Osteoblast (primary cell): ENCODE results near the gene SLC24A3. TPM values are rescaled to one million over a fixed set of nuclear protein-coding genes. Genes with fewer than 3 reads are reported as not detected.

Experiments
- DNase-seq: peaks from one replicate; pipeline ENCODE4 v3.0.0; 2011; ENCODE audit warnings: low spot score, mixed read lengths; ENCODE audit not compliant: insufficient read length; ENCODE audit errors: missing footprints
- H2AFZ ChIP-seq: 2 replicates; pipeline ENCODE4 v1.6.0; 2011; ENCODE audit warnings: mild to moderate bottlenecking, low read length
- H3K27ac ChIP-seq: 2 replicates; pipeline ENCODE4 v1.5.1; 2011; ENCODE audit warnings: mild to moderate bottlenecking, low read depth, low read length, moderate library complexity
- H3K27me3 ChIP-seq: 2 replicates; pipeline ENCODE4 v1.6.0; 2012; ENCODE audit warnings: mild to moderate bottlenecking, control low read depth, inconsistent platforms, low read length, moderate library complexity; ENCODE audit not compliant: insufficient read depth
- H3K36me3 ChIP-seq: 2 replicates; pipeline ENCODE4 v1.5.1; 2011; ENCODE audit warnings: mild to moderate bottlenecking, low read length, control low read depth, moderate library complexity; ENCODE audit not compliant: insufficient read depth
- H3K4me1 ChIP-seq: 2 replicates; pipeline ENCODE4 v1.5.1; 2011; ENCODE audit warnings: mild to moderate bottlenecking, low read length, control low read depth, moderate library complexity; ENCODE audit not compliant: insufficient read depth
- H3K4me2 ChIP-seq: 2 replicates; pipeline ENCODE4 v1.6.0; 2011; ENCODE audit warnings: mild to moderate bottlenecking, low read length; ENCODE audit not compliant: insufficient read depth
- H3K4me3 ChIP-seq: fragments of 200-600 bp; sonication (generic); 3 replicates; pipeline ENCODE4 v1.5.1; 2012; ENCODE audit warnings: mild to moderate bottlenecking, low read length, inconsistent platforms; ENCODE audit not compliant: insufficient read depth
- H3K79me2 ChIP-seq: 2 replicates; pipeline ENCODE4 v1.6.0; 2012; ENCODE audit warnings: mild to moderate bottlenecking, low read length, control low read depth, inconsistent platforms; ENCODE audit not compliant: insufficient read depth
- H3K9me3 ChIP-seq: 2 replicates; pipeline ENCODE4 v1.5.1; 2011; ENCODE audit warnings: low read depth, low read length, control low read depth
- H4K20me1 ChIP-seq: 2 replicates; pipeline ENCODE4 v1.6.0; 2012; ENCODE audit warnings: mild to moderate bottlenecking, low read length, control low read depth; ENCODE audit not compliant: insufficient read depth
- total RNA-seq: library from RNA; depleted of rRNA; stranded (reverse); fragments of >200 nt; gene quantifications from 2 replicates; pipeline ENCODE4 v1.2.3, GENCODE V29; 2012
- TF ChIP-seq, protein P1 (sequence below): IDR thresholded peaks from 2 replicates; pipeline ENCODE4 v1.5.1; 2011; ENCODE audit warnings: mild to moderate bottlenecking, low read depth, low read length, moderate library complexity; ENCODE audit errors: extremely low read depth

Gene SLC24A3
- total RNA-seq, 1 donor = 1.1 TPM

DNA sequence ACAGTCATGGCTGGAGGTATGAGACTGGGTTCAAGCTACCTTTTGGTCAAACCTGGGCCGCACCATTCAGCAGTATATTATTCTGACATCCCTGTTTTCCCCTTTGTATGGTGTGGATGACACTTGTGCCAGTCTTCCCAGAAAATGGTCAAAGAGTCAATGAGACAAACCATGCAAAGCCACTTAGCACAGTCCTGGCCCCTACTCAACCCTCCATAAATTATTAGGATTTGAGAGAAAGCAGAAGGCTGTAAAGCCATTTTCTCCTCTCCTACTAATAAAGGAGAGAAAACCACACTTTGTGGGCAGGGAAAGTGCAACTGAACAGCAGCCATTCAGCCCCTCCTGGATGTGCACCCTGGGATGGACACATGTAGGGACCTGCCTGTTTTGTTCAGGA is 236.2 kb downstream of the SLC24A3 start:
- TF ChIP-seq, protein P1, sequence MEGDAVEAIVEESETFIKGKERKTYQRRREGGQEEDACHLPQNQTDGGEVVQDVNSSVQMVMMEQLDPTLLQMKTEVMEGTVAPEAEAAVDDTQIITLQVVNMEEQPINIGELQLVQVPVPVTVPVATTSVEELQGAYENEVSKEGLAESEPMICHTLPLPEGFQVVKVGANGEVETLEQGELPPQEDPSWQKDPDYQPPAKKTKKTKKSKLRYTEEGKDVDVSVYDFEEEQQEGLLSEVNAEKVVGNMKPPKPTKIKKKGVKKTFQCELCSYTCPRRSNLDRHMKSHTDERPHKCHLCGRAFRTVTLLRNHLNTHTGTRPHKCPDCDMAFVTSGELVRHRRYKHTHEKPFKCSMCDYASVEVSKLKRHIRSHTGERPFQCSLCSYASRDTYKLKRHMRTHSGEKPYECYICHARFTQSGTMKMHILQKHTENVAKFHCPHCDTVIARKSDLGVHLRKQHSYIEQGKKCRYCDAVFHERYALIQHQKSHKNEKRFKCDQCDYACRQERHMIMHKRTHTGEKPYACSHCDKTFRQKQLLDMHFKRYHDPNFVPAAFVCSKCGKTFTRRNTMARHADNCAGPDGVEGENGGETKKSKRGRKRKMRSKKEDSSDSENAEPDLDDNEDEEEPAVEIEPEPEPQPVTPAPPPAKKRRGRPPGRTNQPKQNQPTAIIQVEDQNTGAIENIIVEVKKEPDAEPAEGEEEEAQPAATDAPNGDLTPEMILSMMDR = no peak
- Histone ChIP-seq H3K36me3 (no peaks in the 10 kb centered on the region), H3K79me2 (no peaks in the 10 kb centered on the region), H2AFZ (no peak overlapping the region), H3K9me3 (no peaks in the 10 kb centered on the region), H3K4me2 (no peak overlapping the region), H3K4me1 (no peaks in the 10 kb centered on the region), H3K27me3 (no peaks in the 10 kb centered on the region), H3K27ac (no peak overlapping the region), H4K20me1 (no peaks in the 10 kb centered on the region), H3K4me3 (no peak overlapping the region)
- DNase-seq = no peak

DNA sequence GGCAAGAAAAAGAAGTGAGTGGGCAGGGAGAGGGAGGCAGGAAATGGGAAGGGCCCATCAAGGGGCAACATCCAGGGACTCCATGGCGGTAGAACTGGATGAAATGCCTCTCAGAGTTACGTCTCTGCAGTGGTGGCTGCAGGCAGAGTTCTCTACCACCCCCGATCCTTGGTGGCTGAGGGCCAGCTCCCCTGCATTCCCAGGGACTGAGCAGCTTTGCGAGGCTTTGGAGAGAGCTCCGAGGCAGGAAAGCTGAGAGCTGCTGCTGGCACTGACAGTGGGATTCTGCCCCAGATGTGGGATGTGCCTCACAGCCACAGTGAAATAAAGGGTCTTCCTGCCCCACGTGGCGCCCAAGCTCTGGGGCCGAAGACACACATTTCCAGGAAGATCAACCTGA is 236.6 kb downstream of the SLC24A3 start:
- no peaks in the 10 kb centered on the region for H3K27me3 ChIP-seq
- no peak overlapping the region for H3K4me3 ChIP-seq
- H3K4me1 ChIP-seq = no peaks in the 10 kb centered on the region
- H3K79me2 ChIP-seq = no peaks in the 10 kb centered on the region
- H3K4me2 ChIP-seq = no peak overlapping the region
- TF ChIP-seq, protein P1 = no peak
- H3K36me3 ChIP-seq = no peaks in the 10 kb centered on the region
- no peaks in the 10 kb centered on the region for H3K9me3 ChIP-seq
- H3K27ac ChIP-seq = no peak overlapping the region
- no peak overlapping the region for H2AFZ ChIP-seq
- no peaks in the 10 kb centered on the region for H4K20me1 ChIP-seq
- no peak for DNase-seq

DNA sequence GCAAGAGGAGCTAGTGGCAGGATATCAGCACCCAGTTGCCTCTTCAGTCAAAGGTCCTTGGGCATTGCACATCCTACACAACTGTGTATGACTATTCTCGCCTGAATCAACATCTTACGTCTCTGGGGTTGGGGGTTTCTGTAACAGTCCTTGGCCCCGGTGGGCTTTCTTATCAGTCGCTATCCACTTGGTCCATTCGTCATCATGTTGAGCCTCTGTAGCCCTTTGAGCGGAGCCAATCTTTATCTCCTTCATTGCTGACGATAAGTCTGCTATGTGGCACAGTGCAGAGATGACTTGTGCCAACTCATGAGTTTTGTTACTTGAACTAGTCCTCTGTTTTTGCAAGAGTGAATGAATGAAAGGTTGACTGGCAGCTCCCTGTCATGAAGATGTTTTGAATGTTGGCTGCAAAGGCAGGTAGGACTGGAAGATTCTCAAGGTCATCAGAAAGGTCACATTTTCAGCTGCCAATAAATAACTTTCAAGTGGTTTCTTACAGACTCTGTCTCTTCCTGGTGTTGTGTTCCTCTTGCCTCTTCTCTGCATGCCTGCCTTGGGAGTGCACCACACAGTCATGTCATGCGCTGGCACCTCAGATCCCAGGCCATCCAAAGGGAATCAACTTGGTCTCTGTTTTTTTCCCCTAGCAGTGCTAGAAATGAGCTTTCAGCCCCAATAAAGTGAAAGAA is 238.9 kb downstream of the SLC24A3 start:
- Histone ChIP-seq H3K4me1 (no peaks in the 10 kb centered on the region), H3K4me2 (no peak overlapping the region), H3K27me3 (no peaks in the 10 kb centered on the region), H3K9me3 (no peaks in the 10 kb centered on the region), H3K36me3 (no peaks in the 10 kb centered on the region), H3K27ac (no peak overlapping the region), H3K4me3 (no peak overlapping the region), H3K79me2 (no peaks in the 10 kb centered on the region), H4K20me1 (no peaks in the 10 kb centered on the region), H2AFZ (no peak overlapping the region)
- DNase-seq = no peak
- TF ChIP-seq, protein P1 = no peak

DNA sequence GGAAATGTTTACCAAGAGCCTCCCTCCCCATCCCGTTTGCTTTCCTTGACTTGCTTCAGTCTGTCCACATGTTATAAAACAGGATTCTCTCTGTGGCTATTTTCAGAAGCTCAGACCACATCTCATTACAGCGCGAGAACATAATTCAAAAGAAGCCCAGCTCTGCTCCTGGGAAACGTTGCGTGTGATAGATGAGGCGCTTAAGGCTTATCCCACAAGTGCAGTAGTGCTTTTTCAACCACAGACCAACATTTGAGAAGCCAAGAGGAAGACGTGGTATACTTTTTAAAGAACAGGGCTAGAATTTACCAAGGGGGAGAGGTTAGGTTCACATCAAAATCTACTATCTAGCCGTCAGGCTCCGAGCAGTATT is 239.5 kb downstream of the SLC24A3 start:
- Histone ChIP-seq H3K27ac (no peak overlapping the region), H3K4me3 (no peak overlapping the region), H3K4me2 (no peak overlapping the region), H2AFZ (no peak overlapping the region), H3K9me3 (no peaks in the 10 kb centered on the region), H3K79me2 (no peaks in the 10 kb centered on the region), H3K27me3 (no peaks in the 10 kb centered on the region), H3K4me1 (no peaks in the 10 kb centered on the region), H3K36me3 (no peaks in the 10 kb centered on the region), H4K20me1 (no peaks in the 10 kb centered on the region)
- TF ChIP-seq, protein P1 = no peak
- no peak for DNase-seq
